SU-DHL-6 (cell line): ENCODE measurements around the gene ABCB11.

ENCODE experiments used
- CTCF ChIP-seq: fragments of 200-600 bp; sonication (generic); IDR thresholded peaks from one replicate; pipeline ENCODE4 v1.5.1; 2017; ENCODE audit warnings: antibody characterized with exemption, mild to moderate bottlenecking, low read length, moderate library complexity; ENCODE audit not compliant: insufficient read depth, poor library complexity, severe bottlenecking
- EZH2phosphoT487 ChIP-seq: fragments of 200-600 bp; sonication (generic), shearing (Covaris generic); conservative IDR thresholded peaks from 2 replicates; pipeline ENCODE4 v1.6.1; 2018; ENCODE audit warnings: mild to moderate bottlenecking, antibody characterized with exemption, low read length, moderate library complexity, mixed read lengths

DNA sequence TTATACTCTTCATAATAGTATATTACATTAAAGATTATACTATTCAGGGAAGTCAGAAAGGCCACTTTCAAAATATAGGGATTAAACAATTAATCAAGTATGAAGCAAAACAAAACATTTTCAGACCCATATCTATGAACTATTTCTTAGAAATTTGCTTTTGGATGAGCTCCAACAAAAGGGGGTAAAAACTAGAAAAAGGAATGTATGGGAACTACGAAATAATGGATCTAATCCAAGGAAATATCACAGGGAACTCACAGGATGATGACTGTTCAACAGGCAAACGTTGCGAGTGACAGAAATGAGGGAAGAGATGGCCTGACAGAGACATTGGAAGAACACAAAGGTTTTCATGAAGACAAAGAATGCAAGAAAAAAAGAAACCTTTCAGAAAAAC, 102.1 kb downstream of the ABCB11 start:
- no peak for TF ChIP-seq CTCF
- no peak for TF ChIP-seq EZH2phosphoT487
